ENCODE data around the gene PTCH1.

The PTCH1 gene

DNA sequence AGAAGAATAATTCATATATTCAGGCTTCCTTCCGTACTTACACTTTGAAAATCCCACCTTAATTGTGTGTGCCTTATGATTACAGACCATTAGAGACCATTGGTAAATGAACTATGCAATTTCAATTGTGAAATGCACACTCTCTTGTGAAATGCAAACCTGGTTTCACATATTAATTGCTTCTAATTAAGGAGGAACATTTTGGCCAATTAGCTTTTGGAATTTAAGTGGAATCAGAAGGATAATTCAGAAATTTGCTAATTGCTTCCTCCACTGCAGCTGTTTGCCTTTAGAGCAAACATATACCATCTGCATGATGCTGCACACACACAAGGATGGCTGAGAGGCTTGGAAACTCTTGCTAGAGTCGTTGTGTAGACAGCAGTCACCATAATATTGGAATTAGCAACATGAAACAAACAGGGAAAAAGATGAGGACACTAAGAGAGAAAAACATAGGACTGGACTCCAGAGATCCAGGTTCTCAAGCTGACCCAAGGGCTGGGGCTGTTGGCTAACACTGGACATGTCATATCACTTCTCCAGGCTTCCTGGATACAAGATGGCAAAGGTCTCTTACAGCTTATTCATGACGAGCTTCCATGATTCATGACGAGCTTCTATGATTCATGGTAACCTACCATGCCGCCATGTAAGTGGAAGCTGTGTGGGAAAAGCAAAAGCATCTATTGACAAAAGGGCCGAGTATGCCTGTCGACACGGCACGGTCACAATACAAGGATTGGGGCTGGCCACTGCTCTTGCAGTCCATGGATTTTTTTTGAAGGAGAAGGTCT, 78.0 kb downstream of the PTCH1 start:
- no peak overlapping the region for H3K4me2 ChIP-seq (ENCODE audit: insufficient read depth, low read length)
- no peaks in the 10 kb centered on the region for H4K20me1 ChIP-seq (ENCODE audit: insufficient read depth, low read length)
- no peaks in the 10 kb centered on the region for H3K36me3 ChIP-seq (ENCODE audit: insufficient read depth, low read length)
- H3K27me3 ChIP-seq (ENCODE audit: insufficient read depth, low read length, poor library complexity) = peaks cover 5% of the 10 kb centered on the region
- no peak overlapping the region for H3K4me3 ChIP-seq (ENCODE audit: low read depth in 1 of 2, low read length in 2 of 2)
- no peaks in the 10 kb centered on the region for H3K79me2 ChIP-seq (ENCODE audit: insufficient read depth, low read length)
- DNase-seq (no peak), ATAC-seq (ENCODE audit: insufficient read depth, low read depth) (no peak)
- H2AFZ ChIP-seq (ENCODE audit: low read depth, low read length) = no peak overlapping the region
- H3K27ac ChIP-seq (ENCODE audit: low read length) = no peak overlapping the region
- H3K4me1 ChIP-seq (ENCODE audit: insufficient read depth, low read length) = no peaks in the 10 kb centered on the region
- TF ChIP-seq EZH2 (IDR thresholded peaks at IDR 0.05; ENCODE audit: borderline replicate concordance, low read depth, low read length, severe bottlenecking) = no peak
- TF ChIP-seq, protein P1, sequence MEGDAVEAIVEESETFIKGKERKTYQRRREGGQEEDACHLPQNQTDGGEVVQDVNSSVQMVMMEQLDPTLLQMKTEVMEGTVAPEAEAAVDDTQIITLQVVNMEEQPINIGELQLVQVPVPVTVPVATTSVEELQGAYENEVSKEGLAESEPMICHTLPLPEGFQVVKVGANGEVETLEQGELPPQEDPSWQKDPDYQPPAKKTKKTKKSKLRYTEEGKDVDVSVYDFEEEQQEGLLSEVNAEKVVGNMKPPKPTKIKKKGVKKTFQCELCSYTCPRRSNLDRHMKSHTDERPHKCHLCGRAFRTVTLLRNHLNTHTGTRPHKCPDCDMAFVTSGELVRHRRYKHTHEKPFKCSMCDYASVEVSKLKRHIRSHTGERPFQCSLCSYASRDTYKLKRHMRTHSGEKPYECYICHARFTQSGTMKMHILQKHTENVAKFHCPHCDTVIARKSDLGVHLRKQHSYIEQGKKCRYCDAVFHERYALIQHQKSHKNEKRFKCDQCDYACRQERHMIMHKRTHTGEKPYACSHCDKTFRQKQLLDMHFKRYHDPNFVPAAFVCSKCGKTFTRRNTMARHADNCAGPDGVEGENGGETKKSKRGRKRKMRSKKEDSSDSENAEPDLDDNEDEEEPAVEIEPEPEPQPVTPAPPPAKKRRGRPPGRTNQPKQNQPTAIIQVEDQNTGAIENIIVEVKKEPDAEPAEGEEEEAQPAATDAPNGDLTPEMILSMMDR (IDR thresholded peaks at IDR 0.05; ENCODE audit: borderline replicate concordance, extremely low read depth, low read length, poor library complexity, severe bottlenecking) = no peak
- H3K9ac ChIP-seq (ENCODE audit: low read depth, low read length) = no peak overlapping the region
- no peaks in the 10 kb centered on the region for H3K9me3 ChIP-seq (ENCODE audit: insufficient read depth, low read length, severe bottlenecking)

DNA sequence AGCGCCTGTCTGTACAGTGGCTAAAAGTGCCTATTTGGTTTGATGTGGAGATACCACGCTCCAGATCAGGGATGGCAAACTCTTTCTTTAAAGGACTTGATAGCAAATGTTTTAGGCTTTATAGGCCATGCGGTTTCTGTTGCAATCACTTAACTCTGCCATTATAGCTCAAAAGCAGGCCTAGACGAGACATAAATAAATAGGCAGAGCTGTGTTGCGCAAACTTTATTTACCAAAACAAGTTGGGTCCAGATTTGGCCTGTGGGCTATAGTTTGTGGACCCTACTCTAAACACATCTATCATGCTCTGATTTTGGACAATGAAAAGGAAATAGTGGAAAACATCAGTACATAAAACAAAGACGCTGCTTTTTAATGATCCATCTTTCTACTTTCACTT, 79.2 kb downstream of the PTCH1 start:
- no peaks in the 10 kb centered on the region for H3K79me2 ChIP-seq (ENCODE audit: insufficient read depth, low read length)
- H2AFZ ChIP-seq (ENCODE audit: low read depth, low read length) = no peak overlapping the region
- ATAC-seq (ENCODE audit: insufficient read depth, low read depth) = no peak

DNA sequence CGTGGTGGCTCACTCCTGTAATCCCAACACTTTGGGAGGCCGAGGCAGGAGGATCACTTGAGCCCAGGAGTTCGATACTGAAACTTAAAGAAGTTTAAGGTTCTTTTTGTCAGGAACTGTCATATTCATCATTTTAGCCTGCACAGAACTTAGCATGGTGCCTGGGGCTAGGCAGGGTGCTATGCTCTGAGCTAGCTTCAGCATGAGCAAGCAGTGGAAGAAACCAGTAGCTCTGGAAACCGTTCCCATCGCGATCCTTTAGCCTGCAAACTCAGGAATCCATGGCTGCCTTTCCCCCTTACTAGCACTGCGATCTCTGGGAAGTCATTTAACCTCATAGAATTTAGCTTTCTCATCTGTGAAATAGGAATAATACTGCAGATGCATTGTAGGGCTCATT, 80.4 kb downstream of the PTCH1 start:
- no peaks in the 10 kb centered on the region for H4K20me1 ChIP-seq (ENCODE audit: insufficient read depth, low read length)
- H3K9ac ChIP-seq (ENCODE audit: low read depth, low read length) = no peak overlapping the region
- TF ChIP-seq, protein P1 (IDR thresholded peaks at IDR 0.05; ENCODE audit: borderline replicate concordance, extremely low read depth, low read length, poor library complexity, severe bottlenecking) = no peak
- TF ChIP-seq EZH2 (IDR thresholded peaks at IDR 0.05; ENCODE audit: borderline replicate concordance, low read depth, low read length, severe bottlenecking) = no peak
- H3K4me2 ChIP-seq (ENCODE audit: insufficient read depth, low read length) = no peak overlapping the region
- H3K36me3 ChIP-seq (ENCODE audit: insufficient read depth, low read length) = no peaks in the 10 kb centered on the region
- H3K79me2 ChIP-seq (ENCODE audit: insufficient read depth, low read length) = no peaks in the 10 kb centered on the region
- H3K4me3 ChIP-seq (ENCODE audit: low read depth in 1 of 2, low read length in 2 of 2) = no peak overlapping the region
- ATAC-seq (ENCODE audit: insufficient read depth, low read depth) (no peak), DNase-seq (no peak)
- no peaks in the 10 kb centered on the region for H3K27me3 ChIP-seq (ENCODE audit: insufficient read depth, low read length, poor library complexity)
- H2AFZ ChIP-seq (ENCODE audit: low read depth, low read length) = no peak overlapping the region
- H3K27ac ChIP-seq (ENCODE audit: low read length) = no peak overlapping the region
- no peaks in the 10 kb centered on the region for H3K9me3 ChIP-seq (ENCODE audit: insufficient read depth, low read length, severe bottlenecking)
- H3K4me1 ChIP-seq (ENCODE audit: insufficient read depth, low read length) = no peaks in the 10 kb centered on the region

More for the DNA sequence above, 79.2 kb downstream of the PTCH1 start:
- no peak for DNase-seq
- H4K20me1 ChIP-seq (ENCODE audit: insufficient read depth, low read length) = no peaks in the 10 kb centered on the region
- no peaks in the 10 kb centered on the region for H3K9me3 ChIP-seq (ENCODE audit: insufficient read depth, low read length, severe bottlenecking)
- H3K36me3 ChIP-seq (ENCODE audit: insufficient read depth, low read length) = no peaks in the 10 kb centered on the region
- H3K27me3 ChIP-seq (ENCODE audit: insufficient read depth, low read length, poor library complexity) = peaks cover 3% of the 10 kb centered on the region
- H3K4me3 ChIP-seq (ENCODE audit: low read depth in 1 of 2, low read length in 2 of 2) = no peak overlapping the region
- H3K4me2 ChIP-seq (ENCODE audit: insufficient read depth, low read length) = no peak overlapping the region
- no peak overlapping the region for H3K27ac ChIP-seq (ENCODE audit: low read length)
- TF ChIP-seq, protein P1 (IDR thresholded peaks at IDR 0.05; ENCODE audit: borderline replicate concordance, extremely low read depth, low read length, poor library complexity, severe bottlenecking) = no peak
- no peak for TF ChIP-seq EZH2 (IDR thresholded peaks at IDR 0.05; ENCODE audit: borderline replicate concordance, low read depth, low read length, severe bottlenecking)
- H3K9ac ChIP-seq (ENCODE audit: low read depth, low read length) = no peak overlapping the region
- H3K4me1 ChIP-seq (ENCODE audit: insufficient read depth, low read length) = no peaks in the 10 kb centered on the region
